ENCODE data around the gene SULF2.

- TF ChIP-seq POLR2A (IDR thresholded peaks at IDR 0.05) = no peak
- TF ChIP-seq CTCF (IDR thresholded peaks at IDR 0.05) = no peak
Measured at GRCh38 chr20:47708140-47708807, 77.0 kb downstream of the SULF2 start.

Measured in body of pancreas (tissue), 4 donors.